ENCODE results near the gene PLAAT3. TPM values are rescaled to one million over a fixed set of nuclear protein-coding genes. Genes with fewer than 3 reads are reported as not detected.

Gene PLAAT3
- 70.3 TPM for total RNA-seq
- long read RNA-seq, transcript PLA2G16-203 (5 exons, 1,099 nt), result minor isoform, 25 of 76 reads
- long read RNA-seq, transcript PLA2G16-201 (4 exons, 2,594 nt), result major isoform, 48 of 76 reads
- long read RNA-seq, partial matches to known transcripts, result 0 of 76 reads
- long read RNA-seq, other reads (novel, unspliced or antisense), result 3 of 76 reads

GRCh38 chr11:63614136-63614671 lies at the start of gene PLAAT3:
PLAAT3 (minus strand) TSS chr11:63614433; CDS start chr11:63614014, 419 bp downstream.
- Histone ChIP-seq H3K27me3 (no peaks in the 10 kb centered on the region), H3K4me1 (peaks cover 41% of the 10 kb centered on the region), H3K36me3 (no peaks in the 10 kb centered on the region), H3K9me3 (no peaks in the 10 kb centered on the region), H3K4me3 (peak within 1 kb of the TSS; percentile 92), H3K27ac (peak within 1 kb of the TSS; percentile 85)
- peak; percentile 96 for ATAC-seq
- TF ChIP-seq, protein P1, sequence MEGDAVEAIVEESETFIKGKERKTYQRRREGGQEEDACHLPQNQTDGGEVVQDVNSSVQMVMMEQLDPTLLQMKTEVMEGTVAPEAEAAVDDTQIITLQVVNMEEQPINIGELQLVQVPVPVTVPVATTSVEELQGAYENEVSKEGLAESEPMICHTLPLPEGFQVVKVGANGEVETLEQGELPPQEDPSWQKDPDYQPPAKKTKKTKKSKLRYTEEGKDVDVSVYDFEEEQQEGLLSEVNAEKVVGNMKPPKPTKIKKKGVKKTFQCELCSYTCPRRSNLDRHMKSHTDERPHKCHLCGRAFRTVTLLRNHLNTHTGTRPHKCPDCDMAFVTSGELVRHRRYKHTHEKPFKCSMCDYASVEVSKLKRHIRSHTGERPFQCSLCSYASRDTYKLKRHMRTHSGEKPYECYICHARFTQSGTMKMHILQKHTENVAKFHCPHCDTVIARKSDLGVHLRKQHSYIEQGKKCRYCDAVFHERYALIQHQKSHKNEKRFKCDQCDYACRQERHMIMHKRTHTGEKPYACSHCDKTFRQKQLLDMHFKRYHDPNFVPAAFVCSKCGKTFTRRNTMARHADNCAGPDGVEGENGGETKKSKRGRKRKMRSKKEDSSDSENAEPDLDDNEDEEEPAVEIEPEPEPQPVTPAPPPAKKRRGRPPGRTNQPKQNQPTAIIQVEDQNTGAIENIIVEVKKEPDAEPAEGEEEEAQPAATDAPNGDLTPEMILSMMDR (IDR thresholded peaks at IDR 0.05), result no peak
- peak; percentile 94 for DNase-seq
- intact Hi-C loops (cut with DNase I), result no loop called here

DNA sequence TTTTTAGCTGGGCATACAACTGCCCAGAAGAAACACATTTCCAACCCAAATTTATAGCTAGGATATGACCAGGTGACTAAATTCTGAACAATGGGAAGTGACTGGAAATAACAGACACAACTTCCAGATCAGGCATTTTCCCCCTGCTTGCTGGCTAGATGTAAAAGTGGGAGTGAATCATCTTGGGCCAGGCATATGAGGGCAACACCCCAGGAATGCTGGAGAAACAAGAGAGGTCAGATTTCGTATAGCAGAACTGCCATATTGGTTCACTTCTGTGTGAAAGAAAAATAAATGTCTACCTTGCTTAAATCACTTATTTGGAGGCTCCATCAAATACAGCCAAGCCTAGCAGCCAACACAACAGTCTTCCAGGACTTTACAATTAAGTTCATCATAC lies 49.6 kb upstream of the PLAAT3 start:
- ATAC-seq, result no peak
- DNase-seq, result no peak
- Histone ChIP-seq H3K27me3 (no peaks in the 10 kb centered on the region), H3K9me3 (no peaks in the 10 kb centered on the region), H3K36me3 (peaks cover 2% of the 10 kb centered on the region), H3K27ac (no peak overlapping the region), H3K4me3 (no peak overlapping the region), H3K4me1 (peaks cover 42% of the 10 kb centered on the region)
- TF ChIP-seq, protein P1 (IDR thresholded peaks at IDR 0.05), result no peak
- intact Hi-C loops (cut with DNase I), result no loop called here

DNA sequence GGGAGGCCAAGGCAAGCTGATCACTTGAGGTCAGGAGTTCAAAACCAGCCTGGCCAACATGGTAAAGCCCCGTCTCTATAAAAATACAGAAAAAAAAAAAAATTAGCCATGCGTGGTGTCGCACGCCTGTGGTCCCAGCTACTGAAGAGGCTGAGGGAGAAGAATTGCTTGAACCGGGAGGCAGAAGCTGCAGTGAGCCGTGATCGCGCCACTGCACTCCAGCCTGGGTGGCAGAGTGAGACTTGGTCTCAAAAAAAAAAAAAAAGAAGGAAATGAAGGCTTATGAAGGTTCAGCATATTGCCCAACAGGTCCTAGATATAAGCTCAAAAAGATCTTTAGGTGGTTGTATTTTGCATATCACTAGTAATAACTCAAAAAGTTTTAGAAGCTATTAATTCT lies 46.7 kb upstream of the PLAAT3 start:
- intact Hi-C loops (cut with DNase I), result no loop called here
- DNase-seq, result no peak
- TF ChIP-seq, protein P1 (IDR thresholded peaks at IDR 0.05), result no peak

DNA sequence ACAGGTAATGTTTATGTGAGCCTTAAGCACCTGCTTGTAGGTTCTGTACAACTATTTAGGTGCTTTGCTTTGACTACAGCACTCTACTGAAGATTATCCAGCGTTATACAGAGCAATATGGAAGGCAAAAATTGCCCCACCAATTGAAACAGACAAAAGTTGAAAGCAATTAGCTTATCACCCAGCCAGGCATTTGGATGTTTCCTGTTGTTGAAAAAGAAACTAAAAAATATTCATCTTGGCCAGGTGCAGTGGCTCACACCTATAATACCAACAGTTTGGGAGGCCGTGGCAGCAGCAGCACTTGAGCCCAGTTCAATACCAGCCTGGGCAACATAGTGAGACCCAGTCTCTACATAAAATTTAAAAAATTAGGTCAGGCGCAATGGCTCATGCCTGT lies 38.4 kb upstream of the PLAAT3 start:
- ATAC-seq (no peak), DNase-seq (no peak)
- Histone ChIP-seq H3K4me1 (no peaks in the 10 kb centered on the region), H3K9me3 (no peaks in the 10 kb centered on the region), H3K27me3 (no peaks in the 10 kb centered on the region), H3K4me3 (no peak overlapping the region), H3K36me3 (peaks cover 81% of the 10 kb centered on the region), H3K27ac (no peak overlapping the region)
- TF ChIP-seq, protein P1 (IDR thresholded peaks at IDR 0.05), result no peak
- intact Hi-C loops (cut with DNase I), result no loop called here

More for the DNA sequence above, 46.7 kb upstream of the PLAAT3 start:
- ATAC-seq, result no peak
- no peak overlapping the region for H3K27ac ChIP-seq
- no peaks in the 10 kb centered on the region for H3K9me3 ChIP-seq
- H3K36me3 ChIP-seq, result peaks cover 21% of the 10 kb centered on the region
- no peaks in the 10 kb centered on the region for H3K27me3 ChIP-seq
- H3K4me3 ChIP-seq, result no peak overlapping the region
- peaks cover 21% of the 10 kb centered on the region for H3K4me1 ChIP-seq

GRCh38 chr11:63643205-63643604 lies 29.0 kb upstream of the PLAAT3 start:
- intact Hi-C loops (cut with DNase I), result no loop called here
- H3K27ac ChIP-seq, result no peak overlapping the region
- peaks cover 75% of the 10 kb centered on the region for H3K36me3 ChIP-seq

More at GRCh38 chr11:63643205-63643604, 29.0 kb upstream of the PLAAT3 start:
- DNase-seq (no peak), ATAC-seq (no peak)
- no peak overlapping the region for H3K4me3 ChIP-seq
- no peaks in the 10 kb centered on the region for H3K27me3 ChIP-seq
- no peaks in the 10 kb centered on the region for H3K9me3 ChIP-seq
- TF ChIP-seq, protein P1 (IDR thresholded peaks at IDR 0.05), result no peak
- H3K4me1 ChIP-seq, result no peaks in the 10 kb centered on the region

Data from upper lobe of right lung (tissue), 1 donor.